Left colon (tissue), 2 donors: ENCODE data around the gene E2F3. TPM values are rescaled to one million over a fixed set of nuclear protein-coding genes. Genes with fewer than 3 reads are reported as not detected.
"Not testable (repeated sequence)": the region's sequence is repeated elsewhere in the genome, so short reads cannot be mapped to it uniquely, and the experiment has no call there.

Experiments used
- ATAC-seq: fragments of 200-7000 bp; cut with Tn5 transposase; one replicate; pipeline ENCODE4 v1.9.1; 2020; ENCODE audit warnings: mild to moderate bottlenecking, moderate library complexity
- DNase-seq, 2 donors: peaks; one replicate each; pipeline ENCODE4 v3.0.0-alpha.2; 2020
- intact Hi-C, 2 donors: fragments of 100-400 bp; cut with DNase I in 1 of 2; cut with micrococcal nuclease in 1 of 2; formaldehyde crosslinking; loops; one replicate each; pipeline versions ENCODE4 v1.11.2 to v1.14.0; 2022; cut with DNase I, micrococcal nuclease
- total RNA-seq, 2 donors: library from RNA; stranded (reverse); fragmentation: NEBNext Ultra II Directional; extraction: Animal tissue kit (Norgen Biotek cat#: 25700); gene quantifications; one replicate each; pipeline ENCODE4 v1.2.1, GENCODE V29; 2021
- donor health status: DM: no; HTN: no; CAD: no.
- donor health status: DM: yes; HTN: yes; CAD: no.

The E2F3 gene
- total RNA-seq, 2 donors from 2014 or later, result 9.1 to 9.5 TPM

DNA sequence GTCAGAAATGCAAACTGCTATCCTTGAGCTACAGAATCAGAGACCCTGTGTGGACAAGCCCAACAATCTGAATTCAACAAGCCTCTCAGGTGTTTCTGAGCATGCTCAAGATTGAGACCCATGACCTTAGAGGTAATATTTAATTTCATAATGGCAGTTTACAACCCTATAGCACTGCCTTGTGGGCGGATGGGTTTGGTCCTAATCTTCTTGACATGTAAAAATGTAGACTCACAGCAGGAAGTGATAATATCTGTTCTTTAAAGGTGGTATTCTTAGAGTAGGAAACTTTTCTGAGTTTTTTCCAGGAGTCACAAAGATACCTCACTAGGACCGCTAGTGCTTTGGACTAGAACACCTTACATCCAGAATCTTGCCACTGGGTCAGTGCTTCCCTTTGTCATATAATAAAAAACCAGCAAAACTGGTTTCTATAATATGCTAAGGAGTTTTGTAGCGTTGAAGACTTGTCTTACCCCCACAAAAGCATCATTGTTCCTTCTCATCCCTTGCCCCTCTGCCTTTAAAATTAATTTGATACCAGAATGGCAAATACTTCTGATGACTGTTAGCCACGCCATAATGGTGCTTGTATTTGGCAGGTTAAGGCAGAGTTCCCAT lies 52.6 kb downstream of the E2F3 start:
- peak; percentile 23 to 38 for DNase-seq
- intact Hi-C loops, result no loop called here
- ATAC-seq, result peak; percentile 87

GRCh38 chr6:20455251-20455940 lies 53.7 kb downstream of the E2F3 start:
- ATAC-seq (peak; percentile 86), DNase-seq (peak; percentile 28 to 36)
- intact Hi-C loops, result no loop called here

- DNase-seq (no peak), ATAC-seq (no peak)
- intact Hi-C loops, result no loop called here
Measured at GRCh38 chr6:20458027-20458894, 56.6 kb downstream of the E2F3 start.

DNA sequence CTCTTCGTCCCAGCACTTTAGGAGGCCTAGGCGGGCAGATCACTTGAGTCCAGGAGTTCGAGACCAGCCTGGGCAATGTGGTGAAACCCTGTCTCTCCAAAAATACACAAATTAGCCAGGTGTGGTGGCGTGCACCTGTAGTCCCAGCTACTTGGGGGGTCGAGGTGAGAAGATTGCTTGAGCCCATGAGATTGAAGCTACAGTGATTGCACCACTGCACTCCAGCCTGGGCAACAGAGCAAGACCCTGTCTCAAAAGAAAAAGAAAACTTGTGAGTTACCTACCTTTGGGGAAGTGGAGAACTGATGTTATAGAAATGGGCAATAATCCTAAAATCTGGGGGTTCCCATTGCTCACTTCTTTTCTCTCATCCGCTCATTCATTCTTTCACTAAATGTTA lies 58.0 kb downstream of the E2F3 start:
- ATAC-seq, result no peak
- intact Hi-C loops, result no loop called here
- DNase-seq, result no peak

DNA sequence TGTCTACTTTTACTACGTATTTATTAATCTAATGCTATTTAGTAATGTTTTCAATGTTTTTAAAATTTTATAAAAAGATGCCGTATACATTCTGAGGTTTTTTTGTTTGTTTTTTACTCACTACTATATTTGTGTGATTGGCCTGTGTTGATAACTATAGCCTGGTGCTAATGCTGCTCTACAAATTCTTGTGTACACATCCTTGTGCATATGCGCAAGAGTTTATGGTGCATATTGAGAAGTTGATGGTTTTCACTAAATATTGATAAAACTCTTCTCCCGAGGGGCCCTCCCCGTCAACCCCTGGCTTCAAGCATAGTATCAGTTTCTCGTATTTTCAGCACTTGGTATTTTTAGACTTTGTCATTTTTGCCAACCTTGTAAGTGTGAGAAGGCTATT lies 59.9 kb downstream of the E2F3 start:
- DNase-seq (no peak), ATAC-seq (no peak)
- intact Hi-C loops, result no loop called here

DNA sequence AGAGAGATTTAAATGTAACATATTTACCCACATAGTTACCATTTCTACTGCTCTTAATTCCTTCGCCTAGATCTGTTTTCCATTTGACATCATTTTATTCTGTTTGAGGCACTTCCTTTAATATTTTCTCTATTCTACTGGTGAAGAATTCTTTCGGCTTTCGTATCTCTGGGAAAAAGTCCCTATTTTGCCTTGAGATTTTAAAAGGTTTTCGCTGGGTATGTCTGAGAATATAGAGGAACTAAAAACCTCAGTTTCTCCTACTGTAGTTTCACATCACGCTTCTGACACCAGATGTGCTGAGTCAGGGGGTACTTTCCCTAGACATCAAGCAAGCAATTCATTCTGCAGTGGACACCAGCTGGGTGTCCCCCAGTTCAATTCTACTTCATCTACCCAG lies 61.7 kb downstream of the E2F3 start:
- intact Hi-C loops, result no loop called here
- DNase-seq (no peak), ATAC-seq (no peak)

- no peak for ATAC-seq
- no peak for DNase-seq
- intact Hi-C loops, result no loop called here
Measured at GRCh38 chr6:20464041-20464440, 62.4 kb downstream of the E2F3 start.

DNA sequence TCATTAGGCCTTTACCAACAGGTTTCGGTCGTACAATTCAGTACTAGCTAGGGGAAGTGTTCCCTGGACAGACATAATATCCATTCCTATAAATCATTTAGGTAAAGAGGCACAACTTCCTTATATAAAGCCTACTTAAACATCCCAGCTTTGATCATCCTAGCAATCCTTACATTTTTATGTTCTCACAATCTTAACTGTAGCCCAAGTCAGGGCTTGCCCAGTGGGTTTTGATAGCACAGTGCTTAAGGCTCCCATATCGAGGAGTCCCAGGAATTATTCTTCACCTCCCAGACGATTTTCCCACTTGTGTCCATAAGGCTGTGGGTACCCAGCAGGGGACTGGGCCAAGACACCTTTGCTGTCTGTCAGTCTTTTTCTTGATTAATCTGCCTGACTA lies 63.2 kb downstream of the E2F3 start:
- intact Hi-C loops, result no loop called here
- DNase-seq (no peak), ATAC-seq (no peak)

DNA sequence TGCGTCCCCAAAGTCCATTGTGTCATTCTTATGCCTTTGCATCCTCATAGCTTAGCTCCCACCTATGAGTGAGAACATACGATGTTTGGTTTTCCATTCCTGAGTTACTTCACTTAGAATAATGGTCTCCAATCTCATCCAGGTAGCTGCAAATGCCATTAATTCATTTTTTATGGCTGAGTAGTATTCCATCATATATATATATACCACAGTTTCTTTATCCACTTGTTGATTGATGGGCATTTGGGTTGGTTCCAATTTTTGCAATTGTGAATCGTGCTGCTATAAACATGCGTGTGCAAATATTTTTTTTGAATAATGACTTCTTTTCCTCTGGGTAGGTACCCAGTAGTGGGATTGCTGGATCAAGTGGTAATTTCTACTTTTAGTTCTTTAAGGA lies 63.9 kb downstream of the E2F3 start:
- ATAC-seq, intact Hi-C loops, DNase-seq: not testable (repeated sequence)

DNA sequence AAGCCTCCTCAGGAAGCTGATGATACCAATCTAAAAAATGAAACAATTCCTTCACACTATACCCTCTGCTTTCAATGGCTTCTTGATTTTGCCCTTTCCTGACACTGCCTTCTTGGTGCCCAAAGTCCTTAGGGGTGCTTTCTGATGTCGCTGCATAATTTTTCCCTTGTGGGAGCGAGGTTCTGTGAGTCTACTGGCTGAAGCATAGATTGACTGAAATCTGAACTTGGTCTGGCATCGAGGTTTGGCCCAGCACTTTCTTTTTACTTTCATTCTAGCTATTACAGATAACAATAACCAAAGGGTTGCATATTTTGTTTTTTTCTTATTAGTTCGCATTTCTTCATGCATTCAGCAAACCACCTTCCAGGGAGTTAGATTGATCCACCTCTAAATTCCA lies 65.8 kb downstream of the E2F3 start:
- ATAC-seq, result no peak
- intact Hi-C loops, result no loop called here

DNA sequence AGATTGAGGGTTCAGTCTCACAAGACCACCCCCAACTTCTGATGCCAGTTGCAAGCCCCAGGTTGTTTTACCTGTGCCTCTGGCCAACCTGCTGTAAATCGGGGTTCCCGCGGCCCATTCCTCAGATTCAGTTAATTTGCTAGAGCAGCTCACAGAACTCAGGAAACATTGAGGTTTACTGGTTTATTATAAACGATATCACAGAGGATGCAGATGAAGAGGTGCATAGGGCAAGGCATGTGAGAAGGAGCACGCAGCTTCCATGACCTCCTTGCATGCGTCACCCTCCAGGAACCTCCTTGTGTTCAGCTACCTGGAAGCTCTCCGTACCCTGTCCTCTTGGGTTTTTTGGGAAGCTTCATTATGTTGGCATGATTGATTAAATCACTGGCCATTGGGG lies 66.5 kb downstream of the E2F3 start:
- intact Hi-C loops, result no loop called here
- DNase-seq (no peak), ATAC-seq (no peak)

More for the DNA sequence above, 65.8 kb downstream of the E2F3 start:
- no peak for DNase-seq

DNA sequence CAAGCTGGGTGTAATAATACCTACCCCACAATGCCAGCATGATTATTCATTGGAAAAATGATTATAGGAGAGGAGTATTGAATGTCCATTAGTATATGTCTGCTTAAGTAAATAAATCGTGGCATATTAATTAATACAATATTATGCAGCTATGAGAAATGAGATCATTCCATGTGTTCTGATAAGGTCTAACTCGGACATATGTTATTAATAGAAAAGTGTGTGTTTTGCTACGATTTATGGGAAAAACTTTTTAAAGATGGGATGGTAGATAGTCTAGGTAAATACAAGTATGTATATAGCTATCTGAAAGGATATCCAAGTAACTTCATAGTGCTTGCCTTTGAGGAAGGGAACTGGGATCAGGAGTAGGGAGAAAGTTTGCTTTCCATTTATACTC lies 71.1 kb downstream of the E2F3 start:
- intact Hi-C loops, result no loop called here
- ATAC-seq, result no peak
- no peak for DNase-seq

- intact Hi-C loops, result no loop called here
- no peak for ATAC-seq
- DNase-seq, result no peak
Measured at GRCh38 chr6:20473518-20473917, 71.8 kb downstream of the E2F3 start.

DNA sequence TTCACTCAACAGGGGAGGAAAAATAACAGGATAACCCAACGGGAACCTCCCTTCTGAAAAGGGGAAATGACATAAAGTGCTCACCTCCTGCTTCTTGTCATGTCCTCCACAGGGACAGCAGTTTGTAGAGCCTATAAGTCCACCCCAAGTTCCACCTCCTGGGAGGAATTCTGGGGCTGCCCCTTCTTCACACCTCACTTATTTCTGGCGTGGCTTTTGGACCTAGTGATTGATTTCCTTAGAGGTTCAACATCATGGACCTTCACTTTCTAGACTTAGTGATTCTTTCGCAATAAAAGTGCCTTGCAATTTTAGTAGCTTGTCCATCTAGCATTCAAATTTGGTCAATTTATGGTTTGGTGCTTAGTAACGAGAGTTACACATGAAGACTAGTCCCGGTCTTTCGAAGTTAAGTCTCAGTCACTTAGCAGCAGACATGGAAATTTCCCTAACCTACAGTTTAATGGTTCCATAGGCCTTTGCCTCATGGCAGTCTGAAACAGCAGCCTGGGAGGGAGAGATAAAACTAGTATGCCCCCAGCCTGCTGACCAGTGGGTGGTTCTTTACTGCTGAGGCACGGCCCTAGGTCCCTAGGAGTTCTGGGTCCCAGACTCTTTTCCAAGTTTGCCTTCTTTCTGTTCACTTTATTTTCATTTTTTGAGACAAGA lies 73.3 kb downstream of the E2F3 start:
- DNase-seq, result no peak
- intact Hi-C loops, result no loop called here
- no peak for ATAC-seq

DNA sequence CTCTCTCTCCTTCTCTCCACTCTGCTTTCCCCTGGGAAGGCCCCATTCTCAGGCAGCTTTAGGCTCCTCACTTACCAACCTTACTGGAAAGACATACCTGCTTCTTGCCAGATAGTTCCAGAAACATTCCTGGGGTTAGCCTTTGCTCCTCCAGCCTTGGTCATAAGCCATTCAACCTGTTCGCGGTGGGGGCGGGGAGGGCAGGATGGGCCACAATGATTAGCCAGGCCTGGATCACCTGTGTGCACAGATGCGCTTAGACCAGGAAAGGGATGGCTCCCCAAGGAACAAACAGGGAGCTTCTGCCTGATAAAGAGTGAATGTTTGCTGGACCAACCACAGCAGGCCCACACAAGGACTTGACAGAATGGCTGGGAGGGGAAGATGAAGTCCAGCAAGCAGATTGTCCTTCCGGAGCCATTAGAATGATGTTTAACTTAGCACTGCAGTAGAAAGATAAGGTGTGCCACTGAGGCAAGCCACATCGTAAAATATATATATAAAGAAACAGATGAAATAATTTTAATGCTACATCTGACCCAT lies 74.9 kb downstream of the E2F3 start:
- ATAC-seq (peak; percentile 30), DNase-seq (no peak)
- intact Hi-C loops, result no loop called here

GRCh38 chr6:20477485-20477884 lies 75.8 kb downstream of the E2F3 start:
- ATAC-seq, result peak; percentile 90
- no peak for DNase-seq
- intact Hi-C loops, result no loop called here

DNA sequence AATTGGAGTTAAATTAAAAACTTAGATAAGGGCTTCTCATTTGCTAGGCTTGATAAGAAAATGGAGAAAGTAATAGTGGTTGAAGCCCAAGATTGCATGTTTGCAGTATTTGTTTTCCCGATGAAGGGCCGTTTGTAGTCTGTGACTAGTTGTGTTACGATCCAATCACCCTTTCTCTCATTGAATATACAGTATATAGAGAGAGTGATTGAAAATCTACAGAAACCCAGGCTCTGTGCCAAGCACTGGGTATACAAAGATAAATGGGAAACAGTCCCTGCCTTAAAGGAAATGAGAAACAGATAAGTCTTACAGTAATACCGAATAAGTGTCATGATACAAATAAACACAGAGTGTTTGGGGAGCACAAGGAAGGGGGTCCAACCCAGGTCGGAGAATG lies 77.4 kb downstream of the E2F3 start:
- no peak for DNase-seq
- ATAC-seq, result no peak
- intact Hi-C loops, result no loop called here

GRCh38 chr6:20479526-20479925 lies 77.8 kb downstream of the E2F3 start:
- intact Hi-C loops, result no loop called here
- no peak for DNase-seq
- no peak for ATAC-seq

DNA sequence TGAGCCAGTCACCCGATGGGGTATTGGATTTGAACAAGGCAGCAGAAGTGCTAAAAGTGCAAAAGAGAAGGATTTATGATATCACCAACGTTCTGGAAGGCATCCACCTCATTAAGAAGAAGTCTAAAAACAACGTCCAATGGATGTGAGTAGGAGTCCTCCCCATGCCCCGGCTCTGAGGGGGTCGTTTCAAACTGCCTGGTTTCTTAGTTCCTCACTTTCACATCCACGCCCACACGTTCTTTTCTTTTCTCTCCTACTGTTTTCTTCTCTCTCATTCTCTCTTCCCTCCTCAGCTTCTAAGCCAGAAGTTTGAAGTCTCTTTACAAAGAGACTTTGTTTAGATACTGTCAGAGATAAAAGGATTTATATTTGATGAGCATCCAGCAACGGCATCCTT lies 79.6 kb downstream of the E2F3 start:
- no peak for DNase-seq
- intact Hi-C loops, result no loop called here
- no peak for ATAC-seq
